B cell (primary cell): ENCODE data around the gene MIX23. TPM values are rescaled to one million over a fixed set of nuclear protein-coding genes. Genes with fewer than 3 reads are reported as not detected.
A peak's percentile ranks its signal among the peaks of the same experiment; 100 is the strongest.

ENCODE experiments used
- ATAC-seq: fragments of 200-7000 bp; cut with Tn5 transposase; one replicate; pipeline ENCODE4 v1.10.0; 2021; ENCODE audit warnings: low read depth, mild to moderate bottlenecking, moderate number of reproducible peaks, moderate library complexity
- CTCF ChIA-PET: fragments of 350-600 bp; sonication (Branson Sonifier 250); formaldehyde crosslinking; loops from one replicate; lab custom pipeline; 2021; ENCODE audit warnings: antibody characterized with exemption, inconsistent platforms; lab: Charles Lee
- POLR2A ChIA-PET: fragments of 350-600 bp; sonication (Branson Sonifier 250); formaldehyde crosslinking; loops from one replicate; lab custom pipeline; 2021; ENCODE audit warnings: antibody characterized with exemption; lab: Charles Lee
- DNase-seq: peaks from one replicate; pipeline ENCODE4 v3.0.0; 2013
- H2AFZ ChIP-seq: 2 replicates; pipeline ENCODE4 v1.6.1; 2012; ENCODE audit warnings: mild to moderate bottlenecking, low read depth, low read length; ENCODE audit not compliant: insufficient read depth, poor library complexity, severe bottlenecking
- H3K27ac ChIP-seq, 2 donors: 1 replicate in 1 of 2; 2 replicates in 1 of 2; pipeline ENCODE4 v1.5.1; 2012 to 2013; ENCODE audit warnings: low read length in 2 of 2, mild to moderate bottlenecking in 2 of 2, moderate library complexity in 1 of 2
- H3K27me3 ChIP-seq, 4 experiments: fragments of 200-600 bp in 1 of 4; sonication (generic) in 1 of 4; replicated peaks in 1 of 4; 1 replicate in 2 of 4; 2 replicates in 2 of 4; pipeline versions ENCODE4 v1.6.1 to v1.7.0; 2013 to 2016; ENCODE audit warnings: low read length in 3 of 4, mild to moderate bottlenecking in 2 of 4, mixed read lengths in 1 of 4, moderate library complexity in 1 of 4; ENCODE audit not compliant: insufficient read depth in 4 of 4, control insufficient read depth in 3 of 4; ENCODE audit errors: control extremely low read depth in 1 of 4
- H3K36me3 ChIP-seq, 2 experiments: replicated peaks in 1 of 2; 1 replicate in 1 of 2; 2 replicates in 1 of 2; pipeline versions ENCODE4 v1.6.1 to v1.7.1; 2013; ENCODE audit warnings: low read length in 1 of 2; ENCODE audit not compliant: insufficient read depth in 2 of 2, control insufficient read depth in 1 of 2; ENCODE audit errors: control extremely low read depth in 1 of 2, extremely low read depth in 1 of 2
- H3K4me1 ChIP-seq, 2 donors: fragments of 200-600 bp in 1 of 2; sonication (generic) in 1 of 2; 1 replicate in 1 of 2; 2 replicates in 1 of 2; pipeline versions ENCODE4 v1.5.1 to v1.6.1; 2013 to 2017; ENCODE audit warnings: low read length in 2 of 2; ENCODE audit not compliant: control insufficient read depth in 2 of 2, insufficient read depth in 2 of 2
- H3K4me2 ChIP-seq: replicated peaks from 2 replicates; pipeline ENCODE3; 2012; ENCODE audit warnings: mild to moderate bottlenecking, low read depth, low read length; ENCODE audit not compliant: poor library complexity, severe bottlenecking
- H3K4me3 ChIP-seq, 5 experiments: fragments of 200-600 bp in 1 of 5; sonication (generic) in 1 of 5; 1 replicate in 3 of 5; 2 replicates in 2 of 5; pipeline versions ENCODE4 v1.5.1 to v1.7.0; 2011 to 2016; ENCODE audit warnings: low read length in 4 of 5, mild to moderate bottlenecking in 4 of 5, low read depth in 2 of 5, control low read depth in 1 of 5, moderate library complexity in 1 of 5; ENCODE audit not compliant: insufficient read depth in 1 of 5; ENCODE audit errors: control extremely low read depth in 1 of 5, extremely low read depth in 1 of 5
- H3K79me2 ChIP-seq: fragments of 200-600 bp; sonication (generic); one replicate; pipeline ENCODE4 v1.6.0; 2016; ENCODE audit warnings: low read length; ENCODE audit not compliant: control insufficient read depth, insufficient read depth
- H3K9ac ChIP-seq: fragments of 200-600 bp; sonication (generic); 2 replicates; pipeline ENCODE4 v1.6.1; 2017; ENCODE audit warnings: mild to moderate bottlenecking, low read length, moderate library complexity
- H3K9me3 ChIP-seq, 3 donors: one replicate each; pipeline versions ENCODE4 v1.6.1 to v1.7.1; 2013; ENCODE audit warnings: low read length in 2 of 3; ENCODE audit not compliant: control insufficient read depth in 2 of 3, insufficient read depth in 1 of 3; ENCODE audit errors: control extremely low read depth in 1 of 3
- H4K20me1 ChIP-seq: 2 replicates; pipeline ENCODE4 v1.6.0; 2012; ENCODE audit warnings: mild to moderate bottlenecking, low read length; ENCODE audit not compliant: insufficient read depth, control insufficient read depth, poor library complexity, severe bottlenecking
- H3K27ac Mint-ChIP-seq: one replicate; pipeline ENCODE4 v1.8.0; 2021; ENCODE audit warnings: mixed read lengths
- H3K27me3 Mint-ChIP-seq: one replicate; pipeline ENCODE4 v1.8.0; 2021; ENCODE audit warnings: mixed read lengths
- H3K4me1 Mint-ChIP-seq: one replicate; pipeline ENCODE4 v1.8.0; 2021; ENCODE audit warnings: mixed read lengths
- H3K4me3 Mint-ChIP-seq: one replicate; pipeline ENCODE4 v1.8.0; 2021; ENCODE audit warnings: mixed read lengths
- H3K9me3 Mint-ChIP-seq: one replicate; pipeline ENCODE4 v1.8.0; 2022; ENCODE audit warnings: mixed read lengths; ENCODE audit not compliant: insufficient read depth
- EZH2 ChIP-seq: IDR thresholded peaks from 2 replicates; pipeline ENCODE4 v1.6.1; 2012; ENCODE audit warnings: borderline replicate concordance, low read depth, mild to moderate bottlenecking, moderate library complexity, low read length; ENCODE audit not compliant: insufficient read depth, poor library complexity, severe bottlenecking
- WGBS: methylation state at CpG from one replicate; pipeline ENCODE4 v1.1.5; 2013; ENCODE audit warnings: missing lambda C conversion rate; ENCODE audit not compliant: insufficient coverage; 5-methylcytosine and 5-hydroxymethylcytosine counted together
- intact Hi-C: fragments of 100-400 bp; cut with micrococcal nuclease; formaldehyde crosslinking; loops from one replicate; pipeline ENCODE4 v1.10.0; 2022
- polyA plus RNA-seq: library from polyadenylated mRNA; depleted of rRNA; stranded (reverse); fragments of >200 nt; gene quantifications from 2 replicates; pipeline ENCODE4 v1.2.3, GENCODE V29; 2012
- total RNA-seq, 2 donors: library from RNA; stranded (reverse); fragments of 120-200 nt in 1 of 2; gene quantifications; 1 replicate in 1 of 2; 2 replicates in 1 of 2; pipeline versions ENCODE4 v1.2.3 to v1.2.4, GENCODE V29; 2013 to 2022
- TF ChIP-seq, protein P1 (sequence below): fragments of 200-600 bp; IDR thresholded peaks from one replicate; pipeline ENCODE4 v1.8.0; 2022; ENCODE audit warnings: antibody characterized with exemption, mild to moderate bottlenecking

Gene MIX23
- total and polyA plus RNA-seq, 2 donors (not counting 1 experiment from before 2014, with no cell fraction given): 9.2 to 33.1 TPM

GRCh38 chr3:122415762-122416654 is 33.0 kb upstream of the MIX23 start, which contains the start of gene WDR5B:
Gene WDR5B, minus strand, starts transcription at chr3:122416062. Its CDS starts 534 bp downstream, at chr3:122415528.
- H3K9me3 ChIP-seq: no peaks in the 10 kb centered on the region
- TF ChIP-seq EZH2: no peak
- TF ChIP-seq, protein P1, sequence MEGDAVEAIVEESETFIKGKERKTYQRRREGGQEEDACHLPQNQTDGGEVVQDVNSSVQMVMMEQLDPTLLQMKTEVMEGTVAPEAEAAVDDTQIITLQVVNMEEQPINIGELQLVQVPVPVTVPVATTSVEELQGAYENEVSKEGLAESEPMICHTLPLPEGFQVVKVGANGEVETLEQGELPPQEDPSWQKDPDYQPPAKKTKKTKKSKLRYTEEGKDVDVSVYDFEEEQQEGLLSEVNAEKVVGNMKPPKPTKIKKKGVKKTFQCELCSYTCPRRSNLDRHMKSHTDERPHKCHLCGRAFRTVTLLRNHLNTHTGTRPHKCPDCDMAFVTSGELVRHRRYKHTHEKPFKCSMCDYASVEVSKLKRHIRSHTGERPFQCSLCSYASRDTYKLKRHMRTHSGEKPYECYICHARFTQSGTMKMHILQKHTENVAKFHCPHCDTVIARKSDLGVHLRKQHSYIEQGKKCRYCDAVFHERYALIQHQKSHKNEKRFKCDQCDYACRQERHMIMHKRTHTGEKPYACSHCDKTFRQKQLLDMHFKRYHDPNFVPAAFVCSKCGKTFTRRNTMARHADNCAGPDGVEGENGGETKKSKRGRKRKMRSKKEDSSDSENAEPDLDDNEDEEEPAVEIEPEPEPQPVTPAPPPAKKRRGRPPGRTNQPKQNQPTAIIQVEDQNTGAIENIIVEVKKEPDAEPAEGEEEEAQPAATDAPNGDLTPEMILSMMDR: no peak
- intact Hi-C loops: loop anchor here (1.0 to 5.0 kb wide), 9 partner anchors 32 to 786 kb away; partner anchors contain the start of genes EAF2, FAM162A, GOLGB1 and HCLS1
- no peaks in the 10 kb centered on the region for H3K27me3 ChIP-seq
- Mint-ChIP-seq H3K27ac (peak within 1 kb of the TSS; percentile 100), H3K4me3 (peak within 1 kb of the TSS; percentile 100), H3K9me3 (no peaks in the 10 kb centered on the region), H3K27me3 (no peaks in the 10 kb centered on the region), H3K4me1 (peaks cover 55% of the 10 kb centered on the region)
- H3K9ac ChIP-seq: peak within 1 kb of the TSS; percentile 93
- peak within 1 kb of the TSS; percentile 87 to 97 for H3K27ac ChIP-seq
- H3K4me2 ChIP-seq: peak within 1 kb of the TSS; percentile 72
- peaks cover 63% of the 10 kb centered on the region for H3K79me2 ChIP-seq
- H2AFZ ChIP-seq: peak within 1 kb of the TSS; percentile 73
- WGBS: under 1% methylated on average over 44 of the region's 48 CpGs
- DNase-seq (peak; percentile 100), ATAC-seq (peak; percentile 88)
- H3K36me3 ChIP-seq: peaks cover 2 to 14% of the 10 kb centered on the region in 2 experiments
- H3K4me1 ChIP-seq: peaks cover 20 to 26% of the 10 kb centered on the region in 2 donors
- H3K4me3 ChIP-seq: peak within 1 kb of the TSS; percentile 74 to 98 (median 83)
- CTCF ChIA-PET: interaction anchor here (0.6 to 3.1 kb wide), 10 partner anchors 9 to 314 kb away, joined by 3 to 20 read pairs (median 4); partner anchors contain the start of genes FAM162A, KPNA1 and MIX23
- no peaks in the 10 kb centered on the region for H4K20me1 ChIP-seq
- POLR2A ChIA-PET: interaction anchor here (0.7 to 2.2 kb wide), 7 partner anchors 16 to 1171 kb away, joined by 3 to 25 read pairs (median 4); partner anchors contain the start of genes FAM162A, HSPBAP1, KPNA1 and MIX23
